ENCODE data around the gene ENTPD7. TPM values are rescaled to one million over a fixed set of nuclear protein-coding genes. Genes with fewer than 3 reads are reported as not detected.
"Not testable (repeated sequence)": the region's sequence is repeated elsewhere in the genome, so short reads cannot be mapped to it uniquely, and the experiment has no call there.

ENTPD7 gene
- total RNA-seq, 4 donors from 2014 or later = 3.3 to 7.5 (median 4.4) TPM

DNA sequence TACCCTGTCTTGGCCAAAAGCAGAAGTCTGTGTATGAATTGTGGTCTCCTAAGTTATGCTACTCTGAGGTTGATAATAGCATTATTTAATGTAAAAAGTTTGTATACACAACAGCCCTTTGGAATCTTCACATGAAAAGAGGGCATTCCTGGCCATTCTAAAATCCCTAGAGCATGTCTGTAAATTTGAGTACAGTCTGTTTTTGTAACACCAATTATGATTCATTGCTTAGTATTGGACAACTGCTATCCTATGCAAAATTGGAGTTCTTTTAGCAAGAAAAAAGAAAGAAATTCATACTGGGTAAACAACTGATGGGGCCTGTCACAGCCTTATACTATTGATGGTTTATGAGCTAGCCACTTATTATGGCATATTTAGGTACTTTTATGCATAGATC lies 82.9 kb downstream of the ENTPD7 start:
- H3K27ac ChIP-seq = no peak overlapping the region
- DNase-seq (ENCODE audit: low spot score in 2 of 2) = no peak
- H3K27me3 ChIP-seq = no peaks in the 10 kb centered on the region
- TF ChIP-seq POLR2A (IDR thresholded peaks at IDR 0.05) = no peak
- TF ChIP-seq EP300 (IDR thresholded peaks at IDR 0.05) = no peak
- TF ChIP-seq, protein P1, sequence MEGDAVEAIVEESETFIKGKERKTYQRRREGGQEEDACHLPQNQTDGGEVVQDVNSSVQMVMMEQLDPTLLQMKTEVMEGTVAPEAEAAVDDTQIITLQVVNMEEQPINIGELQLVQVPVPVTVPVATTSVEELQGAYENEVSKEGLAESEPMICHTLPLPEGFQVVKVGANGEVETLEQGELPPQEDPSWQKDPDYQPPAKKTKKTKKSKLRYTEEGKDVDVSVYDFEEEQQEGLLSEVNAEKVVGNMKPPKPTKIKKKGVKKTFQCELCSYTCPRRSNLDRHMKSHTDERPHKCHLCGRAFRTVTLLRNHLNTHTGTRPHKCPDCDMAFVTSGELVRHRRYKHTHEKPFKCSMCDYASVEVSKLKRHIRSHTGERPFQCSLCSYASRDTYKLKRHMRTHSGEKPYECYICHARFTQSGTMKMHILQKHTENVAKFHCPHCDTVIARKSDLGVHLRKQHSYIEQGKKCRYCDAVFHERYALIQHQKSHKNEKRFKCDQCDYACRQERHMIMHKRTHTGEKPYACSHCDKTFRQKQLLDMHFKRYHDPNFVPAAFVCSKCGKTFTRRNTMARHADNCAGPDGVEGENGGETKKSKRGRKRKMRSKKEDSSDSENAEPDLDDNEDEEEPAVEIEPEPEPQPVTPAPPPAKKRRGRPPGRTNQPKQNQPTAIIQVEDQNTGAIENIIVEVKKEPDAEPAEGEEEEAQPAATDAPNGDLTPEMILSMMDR (IDR thresholded peaks at IDR 0.05) = no peak
- H3K4me3 ChIP-seq = no peak overlapping the region
- no peaks in the 10 kb centered on the region for H3K4me1 ChIP-seq
- peaks cover 0 to 23% (median 0%) of the 10 kb centered on the region in 4 donors for H3K9me3 ChIP-seq
- peaks cover 0 to 98% (median 37%) of the 10 kb centered on the region in 3 donors for H3K36me3 ChIP-seq

DNA sequence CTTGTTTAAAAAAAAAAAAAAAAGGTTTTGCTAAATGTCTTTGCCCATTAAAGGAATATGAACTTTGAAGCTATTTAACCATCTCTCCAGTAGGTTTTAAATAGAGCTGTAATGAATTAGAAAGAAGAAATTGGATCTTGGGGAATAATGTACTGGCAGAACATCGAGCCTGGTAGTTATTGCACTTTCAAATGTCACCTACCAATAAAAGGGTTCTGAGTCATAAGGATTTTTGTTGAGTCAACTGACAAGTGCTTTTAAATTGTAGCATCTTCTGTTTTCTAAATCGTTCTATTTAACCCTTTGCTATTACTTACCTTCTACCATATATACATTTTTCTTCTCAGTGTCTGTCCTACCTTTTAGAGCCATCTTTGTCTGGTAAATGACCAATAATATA lies 83.4 kb downstream of the ENTPD7 start:
- Histone ChIP-seq H3K9me3 (peaks cover 0 to 23% (median 0%) of the 10 kb centered on the region in 4 donors), H3K27ac (no peak overlapping the region), H3K27me3 (no peaks in the 10 kb centered on the region), H3K36me3 (peaks cover 0 to 98% (median 37%) of the 10 kb centered on the region in 3 donors), H3K4me3 (no peak overlapping the region), H3K4me1 (no peaks in the 10 kb centered on the region)
- no peak for DNase-seq (ENCODE audit: low spot score in 2 of 2)
- WGBS, 2 donors = 69% methylated on average over 2 of the region's 2 CpGs
- TF ChIP-seq, protein P1 (IDR thresholded peaks at IDR 0.05) = no peak
- TF ChIP-seq EP300 (IDR thresholded peaks at IDR 0.05) (no peak), POLR2A (IDR thresholded peaks at IDR 0.05) (no peak)

DNA sequence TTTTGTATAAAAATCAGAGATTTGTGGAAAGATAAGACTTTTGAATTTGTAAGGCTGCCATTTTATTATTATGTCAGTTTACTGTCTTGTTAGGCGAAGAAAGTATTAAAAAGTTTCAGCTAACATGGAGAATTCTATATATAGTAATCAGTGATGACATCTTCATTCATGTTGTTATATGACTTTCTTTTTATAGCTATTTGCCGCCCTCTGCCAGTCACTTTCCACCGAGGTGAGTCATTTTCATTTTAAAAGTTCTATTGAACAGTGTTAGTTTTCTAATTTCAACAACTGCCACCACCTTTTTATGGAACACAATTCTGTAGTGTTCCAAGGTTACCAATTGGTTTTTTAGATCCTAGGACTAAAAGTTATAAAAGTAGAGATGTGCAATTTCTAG lies 84.5 kb downstream of the ENTPD7 start:
- TF ChIP-seq POLR2A (IDR thresholded peaks at IDR 0.05) (no peak), EP300 (IDR thresholded peaks at IDR 0.05) (no peak)
- TF ChIP-seq, protein P1 (IDR thresholded peaks at IDR 0.05) = no peak
- H3K27ac ChIP-seq = no peak overlapping the region
- 76 to 78% methylated on average over 3 of the region's 3 CpGs for WGBS, 2 donors

DNA sequence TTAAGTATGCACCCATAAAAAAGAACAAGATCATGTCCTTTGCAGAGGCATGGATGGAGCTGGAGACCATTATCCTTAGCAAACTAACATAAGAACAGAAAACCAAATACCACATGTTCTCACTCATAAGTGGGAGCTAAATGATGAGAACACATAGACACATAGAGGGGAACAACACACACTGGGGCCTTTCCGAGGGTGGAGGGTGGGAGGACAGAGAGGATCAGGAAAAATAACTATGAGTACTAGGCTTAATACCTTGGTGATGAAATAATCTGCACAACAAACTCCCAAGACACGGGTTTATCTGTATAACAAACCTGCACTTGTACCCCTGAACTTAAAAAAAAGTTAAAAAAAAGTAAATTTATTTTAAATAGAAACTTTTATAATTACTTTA lies 86.9 kb downstream of the ENTPD7 start:
- H3K27ac ChIP-seq; H3K27me3 ChIP-seq; H3K4me3 ChIP-seq; DNase-seq (ENCODE audit: low spot score in 2 of 2); H3K9me3 ChIP-seq; H3K4me1 ChIP-seq: not testable (repeated sequence)
- H3K36me3 ChIP-seq = peaks cover 0 to 98% (median 24%) of the 10 kb centered on the region in 3 donors
- 79 to 95% methylated on average over 2 of the region's 2 CpGs for WGBS, 2 donors

More for the DNA sequence above, 84.5 kb downstream of the ENTPD7 start:
- H3K36me3 ChIP-seq = peaks cover 0 to 98% (median 37%) of the 10 kb centered on the region in 3 donors
- H3K9me3 ChIP-seq = peaks cover 0 to 23% (median 0%) of the 10 kb centered on the region in 4 donors
- no peak overlapping the region for H3K4me3 ChIP-seq
- no peaks in the 10 kb centered on the region for H3K4me1 ChIP-seq
- no peaks in the 10 kb centered on the region for H3K27me3 ChIP-seq
- DNase-seq (ENCODE audit: low spot score in 2 of 2) = no peak

DNA sequence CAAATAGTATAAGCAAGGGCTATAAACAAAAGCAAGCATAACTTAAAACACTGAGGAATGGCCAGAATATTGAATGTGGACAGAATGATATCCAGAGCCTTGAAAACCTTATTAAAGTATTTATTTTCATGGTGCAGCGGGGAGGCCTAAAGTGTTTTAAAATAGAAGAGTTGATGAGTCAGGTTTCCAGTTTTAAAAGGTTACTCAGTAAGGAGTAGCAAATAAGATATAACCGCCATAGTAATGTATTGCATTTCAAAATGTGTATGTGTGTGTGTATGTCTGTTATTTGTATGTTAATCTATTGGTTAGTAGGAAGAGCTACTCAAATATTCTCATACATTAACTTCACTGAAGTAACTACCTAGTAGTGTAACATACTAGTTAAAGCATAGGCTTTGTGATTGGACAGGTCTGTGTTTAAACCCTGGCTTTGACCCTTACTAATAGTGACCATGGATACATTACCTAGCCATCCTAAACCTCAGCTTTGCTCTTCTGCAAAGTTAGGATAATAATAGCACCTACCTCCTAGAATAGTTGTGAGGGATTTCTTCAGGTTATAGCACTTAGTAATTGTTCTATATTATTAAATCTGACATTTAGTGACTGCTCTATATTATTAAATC lies 89.6 kb downstream of the ENTPD7 start:
- TF ChIP-seq POLR2A (IDR thresholded peaks at IDR 0.05) (no peak), EP300 (IDR thresholded peaks at IDR 0.05) (no peak)
- TF ChIP-seq, protein P1 (IDR thresholded peaks at IDR 0.05) = no peak
- Histone ChIP-seq H3K36me3 (peaks cover 0 to 99% (median 11%) of the 10 kb centered on the region in 3 donors), H3K4me1 (no peaks in the 10 kb centered on the region), H3K27me3 (no peaks in the 10 kb centered on the region), H3K4me3 (no peak overlapping the region), H3K27ac (no peak overlapping the region), H3K9me3 (no peaks in the 10 kb centered on the region)
- DNase-seq (ENCODE audit: low spot score in 2 of 2) = no peak
- 92 to 96% methylated on average over 2 of the region's 2 CpGs for WGBS, 2 donors
